ENCODE data around the gene CIDEA. TPM values are rescaled to one million over a fixed set of nuclear protein-coding genes. Genes with fewer than 3 reads are reported as not detected.
A peak's percentile ranks its signal among the peaks of the same experiment; 100 is the strongest.

CIDEA gene
- total RNA-seq, 4 donors from 2014 or later, result not detected

DNA sequence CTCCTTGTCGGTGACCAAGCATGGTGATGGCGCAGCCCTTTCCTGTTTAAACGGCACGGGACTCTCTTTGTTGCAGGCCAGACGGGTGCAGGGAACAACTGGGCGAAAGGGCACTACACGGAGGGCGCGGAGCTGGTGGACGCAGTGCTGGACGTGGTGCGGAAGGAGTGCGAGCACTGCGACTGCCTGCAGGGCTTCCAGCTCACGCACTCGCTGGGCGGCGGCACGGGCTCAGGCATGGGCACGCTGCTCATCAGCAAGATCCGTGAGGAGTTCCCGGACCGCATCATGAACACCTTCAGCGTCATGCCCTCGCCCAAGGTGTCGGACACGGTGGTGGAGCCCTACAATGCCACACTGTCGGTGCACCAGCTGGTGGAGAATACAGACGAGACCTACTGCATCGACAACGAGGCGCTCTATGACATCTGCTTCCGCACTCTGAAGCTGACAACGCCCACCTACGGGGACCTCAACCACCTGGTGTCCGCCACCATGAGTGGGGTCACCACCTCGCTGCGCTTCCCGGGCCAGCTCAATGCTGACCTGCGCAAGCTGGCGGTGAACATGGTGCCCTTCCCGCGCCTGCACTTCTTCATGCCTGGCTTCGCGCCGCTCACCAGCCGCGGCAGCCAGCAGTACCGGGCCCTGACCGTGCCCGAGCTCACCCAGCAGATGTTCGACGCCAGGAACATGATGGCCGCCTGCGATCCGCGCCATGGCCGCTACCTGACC, 71.0 kb downstream of the CIDEA start:
- no peaks in the 10 kb centered on the region for H3K9me3 ChIP-seq
- no peaks in the 10 kb centered on the region for H3K27me3 ChIP-seq
- H3K36me3 ChIP-seq, result peaks cover 31 to 97% (median 85%) of the 10 kb centered on the region in 4 donors
- WGBS, result 96% methylated on average over 57 of the region's 58 CpGs
- no peak overlapping the region for H3K27ac ChIP-seq (replicated peaks in 1 of 4)
- TF ChIP-seq POLR2A (IDR thresholded peaks at IDR 0.05; ENCODE audit: low read depth) (no peak), POLR2AphosphoS5 (IDR thresholded peaks at IDR 0.05) (peak in 1 of 2 donors; percentile 28)
- no peak for DNase-seq (ENCODE audit: extremely low spot score)
- no peak overlapping the region for H3K4me3 ChIP-seq
- peaks cover 38 to 45% (median 41%) of the 10 kb centered on the region in 4 donors for H3K4me1 ChIP-seq
- intact Hi-C loops (cut with DNase I), result no loop called here

DNA sequence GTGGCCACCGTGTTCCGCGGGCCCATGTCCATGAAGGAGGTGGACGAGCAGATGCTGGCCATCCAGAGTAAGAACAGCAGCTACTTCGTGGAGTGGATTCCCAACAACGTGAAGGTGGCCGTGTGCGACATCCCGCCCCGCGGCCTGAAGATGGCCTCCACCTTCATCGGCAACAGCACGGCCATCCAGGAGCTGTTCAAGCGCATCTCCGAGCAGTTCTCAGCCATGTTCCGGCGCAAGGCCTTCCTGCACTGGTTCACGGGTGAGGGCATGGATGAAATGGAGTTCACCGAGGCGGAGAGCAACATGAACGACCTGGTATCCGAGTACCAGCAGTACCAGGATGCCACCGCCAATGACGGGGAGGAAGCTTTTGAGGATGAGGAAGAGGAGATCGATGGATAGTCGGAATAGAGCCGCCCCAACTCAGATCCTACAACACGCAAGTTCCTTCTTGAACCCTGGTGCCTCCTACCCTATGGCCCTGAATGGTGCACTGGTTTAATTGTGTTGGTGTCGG, 71.6 kb downstream of the CIDEA start:
- intact Hi-C loops (cut with DNase I), result no loop called here
- no peak for DNase-seq (ENCODE audit: extremely low spot score)

DNA sequence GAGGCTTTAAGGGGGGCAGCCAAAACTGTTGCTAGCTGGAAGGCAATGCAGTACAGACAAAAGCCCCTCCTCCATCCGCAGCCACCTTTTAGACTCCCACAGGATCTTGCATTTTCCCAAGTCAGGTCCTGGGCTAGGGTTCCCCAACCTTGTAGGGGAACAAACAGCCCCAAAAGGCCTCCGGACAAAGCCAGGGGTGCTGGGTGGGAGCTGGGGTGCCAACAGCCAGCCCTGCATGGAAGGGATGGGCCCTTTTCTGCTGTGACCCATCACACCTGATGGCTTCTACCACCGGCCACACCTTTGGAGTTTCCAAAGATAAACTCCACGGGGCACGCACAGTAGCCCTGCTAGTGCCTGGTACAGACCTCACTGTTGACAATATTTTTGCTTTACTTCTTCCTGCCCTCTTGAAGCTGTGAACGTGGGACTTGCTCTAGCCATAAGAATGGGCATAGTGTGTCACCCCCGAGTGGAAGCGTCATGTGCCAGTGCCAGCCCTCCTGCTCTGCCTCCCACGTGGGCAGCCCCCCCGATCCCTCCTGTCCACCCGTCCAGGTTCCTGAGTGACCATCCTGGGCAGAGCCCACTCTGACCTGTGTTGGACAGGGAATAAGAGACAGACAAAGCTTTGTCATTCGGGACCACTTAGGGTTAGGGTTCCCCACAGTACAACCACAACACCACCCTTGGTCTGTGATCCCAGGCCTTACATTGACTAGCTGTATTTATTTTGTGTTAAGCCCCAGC, 72.7 kb downstream of the CIDEA start:
- intact Hi-C loops (cut with DNase I), result no loop called here
- no peaks in the 10 kb centered on the region for H3K27me3 ChIP-seq
- no peak for DNase-seq (ENCODE audit: extremely low spot score)
- peaks cover 31 to 94% (median 78%) of the 10 kb centered on the region in 4 donors for H3K36me3 ChIP-seq
- peak overlapping the region; percentile 59 to 75 (median 68) for H3K27ac ChIP-seq (replicated peaks in 1 of 4)
- no peaks in the 10 kb centered on the region for H3K9me3 ChIP-seq
- peaks cover 22 to 31% (median 27%) of the 10 kb centered on the region in 4 donors for H3K4me1 ChIP-seq
- H3K4me3 ChIP-seq, result no peak overlapping the region
- TF ChIP-seq, protein P1, sequence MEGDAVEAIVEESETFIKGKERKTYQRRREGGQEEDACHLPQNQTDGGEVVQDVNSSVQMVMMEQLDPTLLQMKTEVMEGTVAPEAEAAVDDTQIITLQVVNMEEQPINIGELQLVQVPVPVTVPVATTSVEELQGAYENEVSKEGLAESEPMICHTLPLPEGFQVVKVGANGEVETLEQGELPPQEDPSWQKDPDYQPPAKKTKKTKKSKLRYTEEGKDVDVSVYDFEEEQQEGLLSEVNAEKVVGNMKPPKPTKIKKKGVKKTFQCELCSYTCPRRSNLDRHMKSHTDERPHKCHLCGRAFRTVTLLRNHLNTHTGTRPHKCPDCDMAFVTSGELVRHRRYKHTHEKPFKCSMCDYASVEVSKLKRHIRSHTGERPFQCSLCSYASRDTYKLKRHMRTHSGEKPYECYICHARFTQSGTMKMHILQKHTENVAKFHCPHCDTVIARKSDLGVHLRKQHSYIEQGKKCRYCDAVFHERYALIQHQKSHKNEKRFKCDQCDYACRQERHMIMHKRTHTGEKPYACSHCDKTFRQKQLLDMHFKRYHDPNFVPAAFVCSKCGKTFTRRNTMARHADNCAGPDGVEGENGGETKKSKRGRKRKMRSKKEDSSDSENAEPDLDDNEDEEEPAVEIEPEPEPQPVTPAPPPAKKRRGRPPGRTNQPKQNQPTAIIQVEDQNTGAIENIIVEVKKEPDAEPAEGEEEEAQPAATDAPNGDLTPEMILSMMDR (IDR thresholded peaks at IDR 0.05), result no peak
- TF ChIP-seq EP300 (IDR thresholded peaks at IDR 0.05) (no peak), POLR2AphosphoS5 (IDR thresholded peaks at IDR 0.05) (no peak), POLR2A (IDR thresholded peaks at IDR 0.05; ENCODE audit: low read depth) (no peak)
- 81% methylated on average over 9 of the region's 12 CpGs for WGBS

More for the DNA sequence above, 71.6 kb downstream of the CIDEA start:
- H3K27ac ChIP-seq (replicated peaks in 1 of 4), result peak overlapping the region in 2 of 4 donors; percentile 64 to 75
- H3K27me3 ChIP-seq, result no peaks in the 10 kb centered on the region
- peaks cover 31 to 94% (median 83%) of the 10 kb centered on the region in 4 donors for H3K36me3 ChIP-seq
- 93% methylated on average over 29 of the region's 29 CpGs for WGBS
- no peaks in the 10 kb centered on the region for H3K9me3 ChIP-seq
- peaks cover 32 to 38% (median 35%) of the 10 kb centered on the region in 4 donors for H3K4me1 ChIP-seq
- no peak overlapping the region for H3K4me3 ChIP-seq
- TF ChIP-seq, protein P1 (IDR thresholded peaks at IDR 0.05), result no peak
- no peak for TF ChIP-seq POLR2A (IDR thresholded peaks at IDR 0.05; ENCODE audit: low read depth)
- peak in 1 of 2 donors; percentile 1 for TF ChIP-seq POLR2AphosphoS5 (IDR thresholded peaks at IDR 0.05)
- TF ChIP-seq EP300 (IDR thresholded peaks at IDR 0.05), result no peak

Small RNAs within 50 kb of the gene (small RNA-seq; reads per million reads assigned to genes)
- 0 reads per million in 3 donors for gene RNU6-170P

Other genes starting within 250 kb of the CIDEA start
- gene ANKRD62, start 160.5 kb upstream of the CIDEA start, total RNA-seq, result under 1 TPM in 1 of 4 donors, not detected in 3; 0.06 TPM
- 1,000 to 10,000 TPM in 2 of 4 donors, 100 to 1,000 TPM in 2; 599 to 1,574 (median 1,002) TPM for gene TUBB6, start 53.9 kb downstream of the CIDEA start, total RNA-seq
- gene AFG3L2, start 122.9 kb downstream of the CIDEA start, total RNA-seq, result 10 to 100 TPM; 39.8 to 47.7 (median 41.7) TPM
- gene PRELID3A, start 153.6 kb downstream of the CIDEA start, total RNA-seq, result 1 to 10 TPM; 3.0 to 6.3 (median 4.4) TPM